ENCODE measurements around the gene CFAP61.
"Not testable (repeated sequence)": the region's sequence is repeated elsewhere in the genome, so short reads cannot be mapped to it uniquely, and the experiment has no call there.

Gene CFAP61

DNA sequence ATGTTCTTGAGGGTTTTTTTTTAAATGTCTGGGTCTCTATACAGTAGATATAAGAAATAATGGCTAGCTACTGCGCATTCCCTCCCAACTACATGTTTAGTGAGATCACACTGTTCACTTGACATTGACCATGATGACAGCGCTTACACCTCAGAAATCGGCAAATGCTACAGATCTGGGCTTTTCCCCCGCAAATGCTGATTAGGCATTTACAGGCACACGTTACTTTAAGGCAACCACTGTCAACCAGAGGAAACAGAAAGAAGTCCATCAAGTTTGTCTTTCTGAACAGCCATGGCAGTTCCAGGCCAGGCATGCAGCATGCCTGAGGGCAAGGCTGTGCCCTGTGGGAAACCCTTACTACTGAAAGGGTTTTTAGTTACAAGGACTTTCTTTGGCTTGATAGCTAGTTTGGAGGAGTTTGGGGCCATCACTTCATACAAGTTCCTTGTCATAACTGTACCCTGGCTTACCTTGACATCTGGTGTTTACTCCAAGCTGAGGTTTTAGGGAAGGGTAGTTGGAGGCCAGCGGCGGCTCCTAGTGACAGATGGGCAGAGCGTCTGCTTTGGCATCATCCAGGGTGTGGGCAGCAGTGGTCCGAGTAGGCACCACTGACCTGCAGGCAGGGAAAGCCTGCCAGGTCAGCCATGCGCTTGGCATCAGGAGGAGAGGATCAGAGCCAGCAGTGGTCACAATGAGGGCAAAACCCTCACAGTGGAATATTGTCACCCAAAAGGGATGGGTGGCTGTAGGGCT lies 43.0 kb downstream of the CFAP61 start:
- H3K4me3 ChIP-seq (ENCODE audit: low read length), result no peak overlapping the region
- H3K27me3 ChIP-seq (ENCODE audit: insufficient read depth, low read length), result no peaks in the 10 kb centered on the region
- H3K9ac ChIP-seq (ENCODE audit: low read depth, low read length), result no peak overlapping the region
- no peaks in the 10 kb centered on the region for H3K36me3 ChIP-seq (ENCODE audit: insufficient read depth, low read depth, low read length)
- no peaks in the 10 kb centered on the region for H3K9me3 ChIP-seq (ENCODE audit: insufficient read depth, low read depth, low read length)
- no peak overlapping the region for H3K27ac ChIP-seq (ENCODE audit: low read length)
- no peaks in the 10 kb centered on the region for H3K4me1 ChIP-seq (ENCODE audit: insufficient read depth, low read length)

DNA sequence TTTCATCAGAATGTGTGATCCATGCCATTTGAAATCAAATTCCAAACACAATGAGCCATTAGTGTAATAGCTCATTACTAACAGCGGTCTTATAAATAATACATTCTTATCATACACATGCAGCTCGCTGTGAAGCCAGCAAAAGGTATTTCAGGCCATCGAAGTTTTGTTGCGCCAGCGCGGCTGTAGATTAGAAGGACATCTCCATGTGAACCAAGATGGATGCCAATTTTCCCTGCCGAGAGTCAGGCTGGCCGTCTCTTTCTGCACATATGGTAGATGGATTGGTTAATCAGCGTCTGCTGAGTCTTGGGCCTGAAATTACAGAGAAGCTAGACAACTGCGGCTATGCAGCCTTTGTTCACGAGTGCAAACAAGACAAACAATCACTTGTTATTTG lies 44.1 kb downstream of the CFAP61 start:
- Histone ChIP-seq H3K9me3 (ENCODE audit: insufficient read depth, low read depth, low read length) (no peaks in the 10 kb centered on the region), H3K4me3 (ENCODE audit: low read length) (no peak overlapping the region), H3K27me3 (ENCODE audit: insufficient read depth, low read length) (no peaks in the 10 kb centered on the region), H3K4me1 (ENCODE audit: insufficient read depth, low read length) (no peaks in the 10 kb centered on the region), H3K27ac (ENCODE audit: low read length) (no peak overlapping the region), H3K36me3 (ENCODE audit: insufficient read depth, low read depth, low read length) (no peaks in the 10 kb centered on the region), H3K9ac (ENCODE audit: low read depth, low read length) (no peak overlapping the region)

DNA sequence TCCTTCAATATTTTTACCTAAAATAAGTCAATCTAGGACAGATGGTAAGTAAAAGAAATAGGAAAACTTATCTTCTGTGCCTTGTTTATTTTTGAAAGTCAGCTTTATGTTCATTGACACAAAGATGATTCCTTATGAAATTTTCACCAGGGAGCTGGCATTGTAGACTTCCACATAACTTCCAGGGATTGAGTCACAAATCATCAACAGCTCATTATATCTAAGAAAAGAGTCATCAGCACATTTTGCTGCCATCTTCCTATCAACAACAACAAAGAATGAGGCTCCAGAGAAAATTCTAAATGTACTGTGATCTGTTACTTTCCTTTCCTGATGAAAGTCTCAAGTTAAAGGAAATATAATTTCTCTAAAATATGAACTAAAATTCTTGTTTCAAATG lies 48.5 kb downstream of the CFAP61 start:
- H3K9ac ChIP-seq (ENCODE audit: low read depth, low read length), result no peak overlapping the region
- H3K27me3 ChIP-seq (ENCODE audit: insufficient read depth, low read length), result no peaks in the 10 kb centered on the region
- H3K4me1 ChIP-seq (ENCODE audit: insufficient read depth, low read length), result no peaks in the 10 kb centered on the region
- no peaks in the 10 kb centered on the region for H3K36me3 ChIP-seq (ENCODE audit: insufficient read depth, low read depth, low read length)
- no peak overlapping the region for H3K27ac ChIP-seq (ENCODE audit: low read length)
- H3K4me3 ChIP-seq (ENCODE audit: low read length), result no peak overlapping the region
- no peaks in the 10 kb centered on the region for H3K9me3 ChIP-seq (ENCODE audit: insufficient read depth, low read depth, low read length)

DNA sequence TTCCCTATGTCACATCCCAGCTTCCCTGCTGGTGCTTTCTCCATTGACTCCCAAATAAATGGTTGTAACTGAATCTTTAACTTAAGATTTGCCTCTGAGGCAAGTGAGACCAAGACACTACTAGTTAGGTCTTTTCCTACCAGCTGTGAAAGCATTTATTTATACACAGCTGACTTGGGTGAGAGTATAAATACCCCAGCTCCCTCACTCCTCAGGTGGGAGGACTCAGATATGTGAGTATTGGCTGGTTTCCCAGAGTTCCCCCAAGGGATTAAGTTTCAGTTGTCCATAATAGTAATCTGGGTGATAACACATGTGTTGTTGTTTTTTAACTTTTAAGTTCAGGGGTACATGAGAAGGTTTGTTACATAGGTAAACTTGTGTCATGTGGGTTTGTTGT lies 49.8 kb downstream of the CFAP61 start:
- Histone ChIP-seq H3K9me3 (ENCODE audit: insufficient read depth, low read depth, low read length) (no peaks in the 10 kb centered on the region), H3K36me3 (ENCODE audit: insufficient read depth, low read depth, low read length) (no peaks in the 10 kb centered on the region), H3K4me3 (ENCODE audit: low read length) (no peak overlapping the region), H3K27me3 (ENCODE audit: insufficient read depth, low read length) (no peaks in the 10 kb centered on the region), H3K27ac (ENCODE audit: low read length) (no peak overlapping the region), H3K4me1 (ENCODE audit: insufficient read depth, low read length) (peaks cover 8% of the 10 kb centered on the region; the same call in 1 of the 2 replicates), H3K9ac (ENCODE audit: low read depth, low read length) (no peak overlapping the region)

DNA sequence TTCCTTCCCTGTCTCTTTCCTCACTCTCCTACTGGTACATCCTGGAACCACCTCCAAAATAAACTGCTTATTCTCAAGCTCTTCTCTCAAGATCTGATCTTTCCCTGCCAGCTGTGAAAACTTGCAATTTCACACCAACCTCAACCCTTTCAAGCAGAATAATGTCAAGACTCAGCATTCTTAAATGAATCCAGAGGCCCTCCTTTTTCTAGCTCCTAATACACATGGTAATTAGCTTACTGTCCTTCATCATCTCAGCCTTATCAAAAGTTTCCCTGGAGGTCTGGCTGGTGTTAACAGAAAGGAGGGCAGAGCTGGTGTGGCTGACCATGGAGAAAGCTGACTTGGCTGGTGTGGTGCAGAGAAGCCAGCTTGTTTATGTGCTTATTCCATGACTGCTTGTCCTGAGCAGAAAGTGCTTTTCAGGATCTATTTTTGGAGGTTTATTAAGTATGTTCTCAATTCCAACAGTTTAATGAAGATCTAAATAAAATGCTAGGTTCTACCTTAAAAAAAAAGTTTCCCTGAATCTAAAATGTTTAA lies 50.5 kb downstream of the CFAP61 start:
- Histone ChIP-seq H3K4me3 (ENCODE audit: low read length) (no peak overlapping the region), H3K36me3 (ENCODE audit: insufficient read depth, low read depth, low read length) (no peaks in the 10 kb centered on the region), H3K9me3 (ENCODE audit: insufficient read depth, low read depth, low read length) (no peaks in the 10 kb centered on the region), H3K4me1 (ENCODE audit: insufficient read depth, low read length) (peaks cover 10% of the 10 kb centered on the region; the same call in 1 of the 2 replicates), H3K27ac (ENCODE audit: low read length) (no peak overlapping the region), H3K27me3 (ENCODE audit: insufficient read depth, low read length) (no peaks in the 10 kb centered on the region), H3K9ac (ENCODE audit: low read depth, low read length) (no peak overlapping the region)

DNA sequence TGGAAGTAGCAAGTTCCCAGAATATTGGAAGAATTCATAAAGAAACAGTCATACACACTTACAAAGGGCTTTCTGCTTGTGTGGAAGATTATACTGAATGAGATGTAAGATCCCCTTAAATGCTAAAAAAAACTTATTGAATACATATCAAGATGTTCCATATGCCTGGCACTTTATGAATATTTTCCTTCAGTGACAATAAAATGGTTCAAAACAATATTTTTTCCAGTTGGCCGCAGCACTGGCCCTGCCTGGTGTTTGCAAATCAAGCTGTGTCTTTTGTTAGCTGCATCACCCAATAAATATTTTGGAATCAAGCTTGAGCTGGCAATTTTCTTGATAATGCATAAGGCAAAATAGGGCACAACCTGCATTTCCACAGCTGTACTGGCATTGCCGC lies 51.2 kb downstream of the CFAP61 start:
- H3K36me3 ChIP-seq (ENCODE audit: insufficient read depth, low read depth, low read length), result no peaks in the 10 kb centered on the region
- no peaks in the 10 kb centered on the region for H3K9me3 ChIP-seq (ENCODE audit: insufficient read depth, low read depth, low read length)
- no peak overlapping the region for H3K4me3 ChIP-seq (ENCODE audit: low read length)
- no peaks in the 10 kb centered on the region for H3K27me3 ChIP-seq (ENCODE audit: insufficient read depth, low read length)
- no peak overlapping the region for H3K9ac ChIP-seq (ENCODE audit: low read depth, low read length)
- H3K27ac ChIP-seq (ENCODE audit: low read length), result no peak overlapping the region
- H3K4me1 ChIP-seq (ENCODE audit: insufficient read depth, low read length), result peaks cover 10% of the 10 kb centered on the region; the same call in 1 of the 2 replicates

DNA sequence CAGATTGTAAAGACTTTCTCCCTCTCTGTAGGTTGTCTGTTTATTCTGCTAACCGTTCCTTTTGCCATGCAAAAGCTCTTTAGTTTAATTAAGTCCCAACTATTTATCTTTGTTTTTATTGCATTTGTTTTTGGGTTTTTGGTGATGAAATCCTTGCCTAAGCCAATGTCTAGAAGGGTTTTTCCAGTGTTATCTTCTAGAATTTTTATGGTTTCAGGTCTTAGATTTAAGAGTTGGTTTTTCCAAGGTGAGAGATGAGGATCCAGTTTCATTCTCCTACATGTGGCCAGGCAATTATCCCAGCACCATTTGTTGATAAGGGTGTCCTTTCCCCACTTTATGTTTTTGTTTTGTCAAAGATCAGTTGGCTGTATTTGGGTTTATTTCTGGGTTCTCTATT lies 70.9 kb downstream of the CFAP61 start:
- H3K9ac ChIP-seq (ENCODE audit: low read depth, low read length); H3K4me1 ChIP-seq (ENCODE audit: insufficient read depth, low read length); H3K9me3 ChIP-seq (ENCODE audit: insufficient read depth, low read depth, low read length); H3K27ac ChIP-seq (ENCODE audit: low read length); H3K27me3 ChIP-seq (ENCODE audit: insufficient read depth, low read length); H3K4me3 ChIP-seq (ENCODE audit: low read length); H3K36me3 ChIP-seq (ENCODE audit: insufficient read depth, low read depth, low read length): not testable (repeated sequence)

DNA sequence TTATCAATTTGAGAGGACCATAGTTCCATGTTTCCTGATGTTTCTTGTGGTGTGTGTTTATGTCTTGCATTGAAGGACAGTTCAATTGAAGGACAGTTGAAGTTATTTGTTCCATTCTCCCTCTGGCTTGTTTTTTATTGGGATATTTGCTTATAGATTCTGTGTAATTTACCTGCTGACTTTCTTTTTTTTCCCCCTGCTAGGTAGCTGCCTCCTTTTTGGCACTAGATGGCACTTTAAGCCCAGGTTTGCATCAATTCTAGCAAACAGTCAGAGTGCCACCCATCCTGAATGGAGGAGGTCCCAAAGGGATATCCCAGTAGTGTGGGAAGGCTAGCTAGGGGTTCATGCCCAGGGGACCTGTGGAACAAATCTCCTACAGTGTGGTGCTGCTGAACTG lies 78.1 kb downstream of the CFAP61 start:
- Histone ChIP-seq H3K36me3 (ENCODE audit: insufficient read depth, low read depth, low read length) (no peaks in the 10 kb centered on the region), H3K4me3 (ENCODE audit: low read length) (no peak overlapping the region), H3K9ac (ENCODE audit: low read depth, low read length) (no peak overlapping the region), H3K27me3 (ENCODE audit: insufficient read depth, low read length) (no peaks in the 10 kb centered on the region), H3K27ac (ENCODE audit: low read length) (no peak overlapping the region), H3K9me3 (ENCODE audit: insufficient read depth, low read depth, low read length) (peaks cover 17% of the 10 kb centered on the region; the same call in 1 of the 2 replicates), H3K4me1 (ENCODE audit: insufficient read depth, low read length) (no peaks in the 10 kb centered on the region)

GRCh38 chr20:20134941-20135575 lies 82.7 kb downstream of the CFAP61 start:
- no peak overlapping the region for H3K9ac ChIP-seq (ENCODE audit: low read depth, low read length)
- H3K36me3 ChIP-seq (ENCODE audit: insufficient read depth, low read depth, low read length), result no peaks in the 10 kb centered on the region
- no peak overlapping the region for H3K4me3 ChIP-seq (ENCODE audit: low read length)
- no peaks in the 10 kb centered on the region for H3K27me3 ChIP-seq (ENCODE audit: insufficient read depth, low read length)
- peaks cover 3% of the 10 kb centered on the region; the same call in 1 of the 2 replicates for H3K9me3 ChIP-seq (ENCODE audit: insufficient read depth, low read depth, low read length)
- H3K27ac ChIP-seq (ENCODE audit: low read length), result no peak overlapping the region
- H3K4me1 ChIP-seq (ENCODE audit: insufficient read depth, low read length), result no peaks in the 10 kb centered on the region

- Histone ChIP-seq H3K27me3 (ENCODE audit: insufficient read depth, low read length) (no peaks in the 10 kb centered on the region), H3K4me3 (ENCODE audit: low read length) (no peak overlapping the region), H3K9ac (ENCODE audit: low read depth, low read length) (no peak overlapping the region), H3K27ac (ENCODE audit: low read length) (no peak overlapping the region), H3K36me3 (ENCODE audit: insufficient read depth, low read depth, low read length) (no peaks in the 10 kb centered on the region), H3K4me1 (ENCODE audit: insufficient read depth, low read length) (no peaks in the 10 kb centered on the region), H3K9me3 (ENCODE audit: insufficient read depth, low read depth, low read length) (no peaks in the 10 kb centered on the region)
These were observed 84.0 kb downstream of the CFAP61 start for GRCh38 chr20:20136313-20136712.

- Histone ChIP-seq H3K36me3 (ENCODE audit: insufficient read depth, low read depth, low read length) (no peaks in the 10 kb centered on the region), H3K4me3 (ENCODE audit: low read length) (no peak overlapping the region), H3K27me3 (ENCODE audit: insufficient read depth, low read length) (no peaks in the 10 kb centered on the region), H3K4me1 (ENCODE audit: insufficient read depth, low read length) (no peaks in the 10 kb centered on the region), H3K9ac (ENCODE audit: low read depth, low read length) (no peak overlapping the region), H3K27ac (ENCODE audit: low read length) (no peak overlapping the region), H3K9me3 (ENCODE audit: insufficient read depth, low read depth, low read length) (no peaks in the 10 kb centered on the region)
These were observed 85.5 kb downstream of the CFAP61 start for GRCh38 chr20:20137851-20138250.
